GM10248 (cell line): ENCODE results near the gene B3GNT9.
A peak's percentile ranks its signal among the peaks of the same experiment; 100 is the strongest.

Experiments used
- CTCF ChIA-PET: fragments of 300-600 bp; sonication (Branson Sonifier 250); formaldehyde crosslinking; extraction: SDS; loops from one replicate; lab custom pipeline; 2021; ENCODE audit warnings: antibody characterized with exemption; lab: Yijun Ruan, JAX
- POLR2A ChIA-PET: fragments of 350-650 bp; sonication (Branson Sonifier 250); formaldehyde crosslinking; extraction: SDS; loops from one replicate; lab custom pipeline; 2020; ENCODE audit warnings: antibody characterized with exemption; lab: Yijun Ruan, JAX
- DNase-seq: peaks from one replicate; pipeline ENCODE4 v3.0.0; 2012; ENCODE audit errors: extremely low spot score
- TF ChIP-seq, protein P1 (sequence below): IDR thresholded peaks from 2 replicates; pipeline ENCODE4 v1.5.1; 2012; ENCODE audit warnings: mild to moderate bottlenecking, low read depth; ENCODE audit errors: extremely low read depth, missing control alignments, control extremely low read depth

B3GNT9 gene

DNA sequence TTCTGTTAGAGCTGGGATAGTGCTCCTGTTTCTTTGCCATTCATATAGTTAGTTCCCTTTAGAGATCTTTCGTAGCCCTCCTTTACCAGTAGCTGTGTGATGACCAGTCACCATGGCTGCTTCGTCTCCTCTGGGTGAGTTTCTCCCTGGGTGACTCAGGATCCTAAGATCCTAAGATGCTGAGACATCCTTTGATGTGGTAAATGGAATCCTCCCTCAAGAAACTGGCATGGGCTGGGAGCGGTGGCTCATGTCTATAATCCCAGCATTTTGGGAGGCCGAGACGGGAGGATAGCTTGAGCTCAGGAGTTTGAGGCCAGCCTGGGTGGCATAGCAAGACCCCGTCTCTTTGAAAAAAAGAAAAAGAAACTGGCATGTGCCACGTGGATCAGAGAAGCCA lies 35.2 kb downstream of the B3GNT9 start:
- TF ChIP-seq, protein P1, sequence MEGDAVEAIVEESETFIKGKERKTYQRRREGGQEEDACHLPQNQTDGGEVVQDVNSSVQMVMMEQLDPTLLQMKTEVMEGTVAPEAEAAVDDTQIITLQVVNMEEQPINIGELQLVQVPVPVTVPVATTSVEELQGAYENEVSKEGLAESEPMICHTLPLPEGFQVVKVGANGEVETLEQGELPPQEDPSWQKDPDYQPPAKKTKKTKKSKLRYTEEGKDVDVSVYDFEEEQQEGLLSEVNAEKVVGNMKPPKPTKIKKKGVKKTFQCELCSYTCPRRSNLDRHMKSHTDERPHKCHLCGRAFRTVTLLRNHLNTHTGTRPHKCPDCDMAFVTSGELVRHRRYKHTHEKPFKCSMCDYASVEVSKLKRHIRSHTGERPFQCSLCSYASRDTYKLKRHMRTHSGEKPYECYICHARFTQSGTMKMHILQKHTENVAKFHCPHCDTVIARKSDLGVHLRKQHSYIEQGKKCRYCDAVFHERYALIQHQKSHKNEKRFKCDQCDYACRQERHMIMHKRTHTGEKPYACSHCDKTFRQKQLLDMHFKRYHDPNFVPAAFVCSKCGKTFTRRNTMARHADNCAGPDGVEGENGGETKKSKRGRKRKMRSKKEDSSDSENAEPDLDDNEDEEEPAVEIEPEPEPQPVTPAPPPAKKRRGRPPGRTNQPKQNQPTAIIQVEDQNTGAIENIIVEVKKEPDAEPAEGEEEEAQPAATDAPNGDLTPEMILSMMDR = no peak
- CTCF ChIA-PET = interaction anchor here (1.0 to 2.8 kb wide), 6 partner anchors 15 to 161 kb away, joined by 3 to 8 read pairs (median 4); no protein-coding TSS in a partner anchor
- POLR2A ChIA-PET = interaction anchor here (0.5 to 0.9 kb wide), 2 partner anchors 35 to 87 kb away, joined by 3 to 13 read pairs; partner anchors contain the start of gene B3GNT9
- DNase-seq = no peak

DNA sequence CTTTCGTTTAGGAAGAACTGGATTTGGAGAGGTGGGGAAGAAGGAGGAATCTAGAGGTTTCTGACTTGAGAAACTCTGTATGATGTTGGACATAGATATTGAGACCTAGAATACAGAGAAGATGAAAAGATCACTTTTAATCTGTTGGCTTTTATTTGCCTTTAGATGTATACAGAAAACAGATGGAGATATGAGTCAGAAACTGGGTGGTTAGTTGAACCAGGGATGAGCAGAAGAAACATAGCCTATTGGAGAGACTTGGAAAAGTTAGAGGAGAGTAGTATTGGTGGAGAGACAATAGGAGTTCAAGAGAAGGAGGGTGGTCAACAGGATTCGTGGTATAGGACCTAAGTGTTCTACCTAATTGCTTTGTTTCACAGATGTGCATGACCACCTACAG lies 36.0 kb downstream of the B3GNT9 start:
- POLR2A ChIA-PET = no interaction called here

DNA sequence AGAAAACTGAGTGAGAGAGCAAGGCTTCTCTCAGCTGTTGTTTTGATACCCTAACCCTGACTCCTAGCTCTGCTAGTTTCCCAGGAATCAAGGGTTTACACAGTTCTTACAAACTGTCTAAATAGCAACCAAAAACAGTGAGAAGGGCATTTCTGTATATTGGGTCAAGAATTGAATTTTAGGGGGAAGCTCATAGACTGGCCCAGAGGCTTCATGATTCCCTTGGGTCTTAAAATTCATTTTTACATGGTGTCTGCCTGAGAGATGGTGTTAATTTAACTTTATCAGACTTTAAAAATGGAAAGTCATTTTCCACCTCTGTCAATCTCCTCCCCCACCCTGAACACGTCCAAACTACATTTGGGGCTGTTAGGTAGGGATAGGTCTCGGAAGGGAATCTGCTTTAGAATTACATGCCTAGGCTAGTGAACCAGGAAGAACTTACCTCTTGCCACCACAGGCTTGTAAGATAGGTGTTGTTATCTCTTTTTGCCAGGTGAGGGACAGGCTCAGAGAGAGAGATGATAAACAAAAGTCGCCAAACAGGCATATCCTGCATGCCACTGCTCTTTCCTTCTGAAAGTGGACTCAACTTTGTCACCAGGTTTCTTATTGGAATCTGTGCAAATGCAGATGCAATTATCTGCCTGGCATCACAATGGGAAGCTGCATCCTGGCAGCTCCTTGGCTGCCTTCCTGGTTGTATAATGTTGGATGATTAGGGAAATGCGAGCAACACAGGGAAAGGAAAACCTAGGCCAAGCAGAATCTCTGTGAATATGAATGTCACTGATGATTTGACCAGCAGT lies 38.0 kb downstream of the B3GNT9 start:
- DNase-seq = no peak
- CTCF ChIA-PET = interaction anchor here (0.9 to 2.2 kb wide), 11 partner anchors 8 to 176 kb away, joined by 3 to 10 read pairs (median 5); partner anchors contain the start of genes FBXL8 and TRADD
- TF ChIP-seq, protein P1 = no peak
- POLR2A ChIA-PET = no interaction called here

More for the DNA sequence above, 36.0 kb downstream of the B3GNT9 start:
- TF ChIP-seq, protein P1 = no peak
- CTCF ChIA-PET = interaction anchor here (1.4 to 2.8 kb wide), 4 partner anchors 39 to 160 kb away, joined by 3 to 8 read pairs (median 6); no protein-coding TSS in a partner anchor
- DNase-seq = no peak

DNA sequence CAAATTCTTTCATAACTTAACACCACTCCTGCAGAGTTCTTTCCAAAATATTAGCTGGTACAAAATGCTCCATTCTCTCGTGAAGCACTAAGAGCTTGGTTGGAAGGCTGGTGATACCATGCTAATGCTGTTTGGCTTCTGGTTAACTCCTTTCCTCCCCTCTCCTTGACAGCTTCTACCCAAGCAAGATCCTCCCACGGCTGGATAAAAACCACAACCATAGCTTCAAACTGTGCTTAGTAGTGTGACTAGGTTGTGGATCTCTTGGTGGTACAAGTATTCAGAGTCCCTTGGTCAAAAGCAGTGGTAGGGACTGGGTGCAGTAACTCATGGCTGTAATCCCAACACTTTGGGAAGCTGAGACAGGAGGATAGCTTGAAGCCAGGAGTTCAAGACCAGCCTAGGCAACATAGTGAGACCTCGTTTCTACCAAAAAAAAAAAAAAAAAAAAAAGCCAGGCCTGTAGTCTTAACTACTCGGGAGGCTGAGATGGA lies 38.8 kb downstream of the B3GNT9 start:
- ChIA-PET CTCF (interaction anchor here (1.0 to 2.2 kb wide), 12 partner anchors 8 to 133 kb away, joined by 3 to 10 read pairs (median 4); partner anchors contain the start of genes B3GNT9, FBXL8 and TRADD), POLR2A (interaction anchor here (0.6 kb wide), 1 partner anchor 41 kb away, joined by 3 read pairs; no protein-coding TSS in a partner anchor)
- TF ChIP-seq, protein P1 = no peak
- no peak for DNase-seq

DNA sequence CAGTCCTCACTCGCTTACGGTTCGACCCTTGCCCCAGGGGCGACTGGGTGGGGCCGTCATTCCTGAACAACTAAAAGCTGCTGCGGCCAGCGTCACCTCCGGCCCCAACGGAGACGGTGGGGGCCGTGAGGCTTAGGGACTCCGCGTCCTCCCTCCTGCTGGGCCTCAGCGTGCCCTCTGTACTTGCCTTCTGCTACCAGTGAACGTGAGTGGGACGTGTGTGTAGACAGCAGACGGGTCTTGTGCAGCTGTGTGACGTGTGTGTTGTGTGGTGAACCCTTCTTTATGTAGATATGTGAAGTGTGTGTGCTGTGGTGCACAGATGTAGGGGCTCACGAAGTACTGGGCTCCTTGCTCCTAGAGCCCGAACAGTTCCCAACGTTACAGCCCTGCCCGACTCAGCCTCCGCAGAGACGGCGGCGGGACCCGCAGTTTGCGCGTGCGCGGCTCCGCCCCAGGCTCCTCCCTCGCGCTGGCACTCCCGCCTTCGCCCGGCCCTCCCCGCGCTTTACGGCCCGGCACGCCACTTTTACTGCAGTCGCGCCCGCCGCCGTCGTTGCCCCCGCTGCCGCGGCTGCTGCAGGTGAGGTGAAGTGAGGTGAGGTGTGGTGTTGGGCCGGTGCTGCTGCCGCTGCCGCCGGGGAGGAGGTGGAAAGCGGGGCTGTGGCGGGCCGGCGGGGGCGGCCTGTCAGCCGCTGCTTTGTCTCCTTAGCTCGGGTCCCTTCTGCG lies 41.2 kb downstream of the B3GNT9 start, which contains the start of gene PHAF1:
Gene PHAF1, plus strand, starts transcription at position 535 of the 729 bp plus-strand sequence. CDS start 235 bp downstream, outside the sequence.
- ChIA-PET CTCF (interaction anchor here (0.8 to 2.2 kb wide), 3 partner anchors 8 to 92 kb away, joined by 4 to 8 read pairs (median 5); no protein-coding TSS in a partner anchor), POLR2A (no interaction called here)
- DNase-seq = peak; percentile 100
- TF ChIP-seq, protein P1 = no peak
